ENCODE measurements around the gene ROCK2. TPM values are rescaled to one million over a fixed set of nuclear protein-coding genes. Genes with fewer than 3 reads are reported as not detected.
"Not testable (repeated sequence)": the region's sequence is repeated elsewhere in the genome, so short reads cannot be mapped to it uniquely, and the experiment has no call there.

The ROCK2 gene
- total RNA-seq, 2 experiments from 2014 or later: 14.4 to 16.7 TPM

- POLR2A ChIA-PET: no interaction called here
- intact Hi-C loops (cut with DNase I, micrococcal nuclease): no loop called here
- ATAC-seq: no peak
- H3K36me3 Mint-ChIP-seq (ENCODE audit: low read depth): peaks cover 7% of the 10 kb centered on the region
- H3K27ac Mint-ChIP-seq: no peak overlapping the region
- no peak overlapping the region for H3K4me3 Mint-ChIP-seq
- no peaks in the 10 kb centered on the region for H3K27me3 Mint-ChIP-seq
- H3K4me1 Mint-ChIP-seq: peaks cover 23% of the 10 kb centered on the region
- H3K9me3 Mint-ChIP-seq (ENCODE audit: low read depth): peaks cover 7% of the 10 kb centered on the region
- no peak for DNase-seq
- CTCF ChIA-PET: no interaction called here
These were observed 8.2 kb downstream of the ROCK2 start for GRCh38 chr2:11336189-11336588.

- POLR2A ChIA-PET: no interaction called here
- Mint-ChIP-seq H3K4me1 (peaks cover 8% of the 10 kb centered on the region), H3K36me3 (ENCODE audit: low read depth) (peaks cover 7% of the 10 kb centered on the region), H3K27me3 (no peaks in the 10 kb centered on the region), H3K9me3 (ENCODE audit: low read depth) (peaks cover 7% of the 10 kb centered on the region), H3K27ac (no peak overlapping the region), H3K4me3 (no peak overlapping the region)
- intact Hi-C loops (cut with DNase I, micrococcal nuclease): no loop called here
- no peak for ATAC-seq
- no peak for DNase-seq
- CTCF ChIA-PET: no interaction called here
These were observed 10.8 kb downstream of the ROCK2 start for GRCh38 chr2:11333427-11334183.

- ChIA-PET POLR2A (no interaction called here), CTCF (no interaction called here)
- intact Hi-C loops (cut with DNase I, micrococcal nuclease): no loop called here
- H3K4me3 Mint-ChIP-seq: no peak overlapping the region
- no peak overlapping the region for H3K27ac Mint-ChIP-seq
- DNase-seq (no peak), ATAC-seq (no peak)
- H3K9me3 Mint-ChIP-seq (ENCODE audit: low read depth): peaks cover 7% of the 10 kb centered on the region
- no peaks in the 10 kb centered on the region for H3K27me3 Mint-ChIP-seq
- peaks cover 7% of the 10 kb centered on the region for H3K36me3 Mint-ChIP-seq (ENCODE audit: low read depth)
- H3K4me1 Mint-ChIP-seq: peaks cover 10% of the 10 kb centered on the region
These were observed 11.8 kb downstream of the ROCK2 start for GRCh38 chr2:11332596-11332995.

- Mint-ChIP-seq H3K4me1 (peaks cover 6% of the 10 kb centered on the region), H3K36me3 (ENCODE audit: low read depth) (peaks cover 6% of the 10 kb centered on the region), H3K4me3 (no peak overlapping the region), H3K9me3 (ENCODE audit: low read depth) (peaks cover 6% of the 10 kb centered on the region), H3K27me3 (no peaks in the 10 kb centered on the region), H3K27ac (no peak overlapping the region)
- ATAC-seq (no peak), DNase-seq (no peak)
- CTCF ChIA-PET: interaction anchor here (1.1 kb wide), 1 partner anchor 14 kb away, joined by 3 read pairs; the partner anchor contains the start of gene ROCK2
- POLR2A ChIA-PET: no interaction called here
- intact Hi-C loops (cut with DNase I, micrococcal nuclease): no loop called here
These were observed 13.8 kb downstream of the ROCK2 start for GRCh38 chr2:11330457-11331142.

- Mint-ChIP-seq H3K27ac (no peak overlapping the region), H3K4me3 (no peak overlapping the region), H3K9me3 (ENCODE audit: low read depth) (peaks cover 6% of the 10 kb centered on the region), H3K4me1 (peaks cover 3% of the 10 kb centered on the region), H3K27me3 (no peaks in the 10 kb centered on the region), H3K36me3 (ENCODE audit: low read depth) (peaks cover 6% of the 10 kb centered on the region)
- ChIA-PET CTCF (interaction anchor here (0.5 kb wide), 1 partner anchor 998 kb away, joined by 3 read pairs; no protein-coding TSS in a partner anchor), POLR2A (no interaction called here)
- DNase-seq (no peak), ATAC-seq (no peak)
- intact Hi-C loops (cut with DNase I, micrococcal nuclease): no loop called here
These were observed 14.7 kb downstream of the ROCK2 start for GRCh38 chr2:11329776-11330175.

- CTCF ChIA-PET: interaction anchor here (1.0 kb wide), 1 partner anchor 9 kb away, joined by 3 read pairs; no protein-coding TSS in a partner anchor
These were observed 15.9 kb downstream of the ROCK2 start for GRCh38 chr2:11328522-11328921.

GRCh38 chr2:11327871-11328270, 16.6 kb downstream of the ROCK2 start:
- CTCF ChIA-PET: interaction anchor here (1.0 kb wide), 1 partner anchor 8 kb away, joined by 3 read pairs; no protein-coding TSS in a partner anchor
- Mint-ChIP-seq H3K27me3 (no peaks in the 10 kb centered on the region), H3K9me3 (ENCODE audit: low read depth) (peaks cover 3% of the 10 kb centered on the region), H3K27ac (no peak overlapping the region), H3K4me3 (no peak overlapping the region), H3K36me3 (ENCODE audit: low read depth) (peaks cover 3% of the 10 kb centered on the region), H3K4me1 (peaks cover 6% of the 10 kb centered on the region)
- intact Hi-C loops (cut with DNase I, micrococcal nuclease): no loop called here
- no peak for ATAC-seq
- DNase-seq: no peak
- POLR2A ChIA-PET: no interaction called here

More at GRCh38 chr2:11328522-11328921, 15.9 kb downstream of the ROCK2 start:
- H3K27ac Mint-ChIP-seq; H3K4me3 Mint-ChIP-seq; H3K27me3 Mint-ChIP-seq; H3K9me3 Mint-ChIP-seq (ENCODE audit: low read depth); ATAC-seq; intact Hi-C loops (cut with DNase I, micrococcal nuclease); H3K4me1 Mint-ChIP-seq; DNase-seq; POLR2A ChIA-PET; H3K36me3 Mint-ChIP-seq (ENCODE audit: low read depth): not testable (repeated sequence)

GRCh38 chr2:11326677-11327211, 17.7 kb downstream of the ROCK2 start:
- POLR2A ChIA-PET: no interaction called here
- peaks cover 9% of the 10 kb centered on the region for H3K4me1 Mint-ChIP-seq
- CTCF ChIA-PET: interaction anchor here (0.6 kb wide), 1 partner anchor 19 kb away, joined by 3 read pairs; no protein-coding TSS in a partner anchor

GRCh38 chr2:11325961-11326676, 18.3 kb downstream of the ROCK2 start:
- H3K4me1 Mint-ChIP-seq: peaks cover 9% of the 10 kb centered on the region
- CTCF ChIA-PET: no interaction called here
- intact Hi-C loops (cut with DNase I, micrococcal nuclease): no loop called here
- H3K36me3 Mint-ChIP-seq (ENCODE audit: low read depth): no peaks in the 10 kb centered on the region
- no peak for ATAC-seq
- no peaks in the 10 kb centered on the region for H3K27me3 Mint-ChIP-seq
- no peak overlapping the region for H3K27ac Mint-ChIP-seq
- no peak for DNase-seq
- no peaks in the 10 kb centered on the region for H3K9me3 Mint-ChIP-seq (ENCODE audit: low read depth)
- POLR2A ChIA-PET: no interaction called here
- no peak overlapping the region for H3K4me3 Mint-ChIP-seq

More at GRCh38 chr2:11326677-11327211, 17.7 kb downstream of the ROCK2 start:
- H3K27ac Mint-ChIP-seq: no peak overlapping the region
- no peak for ATAC-seq
- no peak for DNase-seq
- intact Hi-C loops (cut with DNase I, micrococcal nuclease): no loop called here
- no peaks in the 10 kb centered on the region for H3K27me3 Mint-ChIP-seq
- H3K9me3 Mint-ChIP-seq (ENCODE audit: low read depth): no peaks in the 10 kb centered on the region
- no peak overlapping the region for H3K4me3 Mint-ChIP-seq
- no peaks in the 10 kb centered on the region for H3K36me3 Mint-ChIP-seq (ENCODE audit: low read depth)

GRCh38 chr2:11321847-11322246, 22.6 kb downstream of the ROCK2 start:
- Mint-ChIP-seq H3K4me3 (no peak overlapping the region), H3K36me3 (ENCODE audit: low read depth) (peaks cover 6% of the 10 kb centered on the region), H3K4me1 (peaks cover 7% of the 10 kb centered on the region), H3K27ac (no peak overlapping the region), H3K9me3 (ENCODE audit: low read depth) (no peaks in the 10 kb centered on the region), H3K27me3 (no peaks in the 10 kb centered on the region)
- ATAC-seq (no peak), DNase-seq (no peak)
- intact Hi-C loops (cut with DNase I, micrococcal nuclease): no loop called here
- ChIA-PET CTCF (no interaction called here), POLR2A (no interaction called here)

- intact Hi-C loops (cut with DNase I, micrococcal nuclease): no loop called here
- H3K4me1 Mint-ChIP-seq: peaks cover 7% of the 10 kb centered on the region
These were observed 23.5 kb downstream of the ROCK2 start for GRCh38 chr2:11320698-11321492.

More at GRCh38 chr2:11320698-11321492, 23.5 kb downstream of the ROCK2 start:
- ATAC-seq: no peak
- POLR2A ChIA-PET: no interaction called here
- CTCF ChIA-PET: no interaction called here
- no peak overlapping the region for H3K4me3 Mint-ChIP-seq
- no peaks in the 10 kb centered on the region for H3K27me3 Mint-ChIP-seq
- no peaks in the 10 kb centered on the region for H3K9me3 Mint-ChIP-seq (ENCODE audit: low read depth)
- peaks cover 6% of the 10 kb centered on the region for H3K36me3 Mint-ChIP-seq (ENCODE audit: low read depth)
- no peak overlapping the region for H3K27ac Mint-ChIP-seq
- DNase-seq: no peak

Measured in activated CD4-positive, alpha-beta T cell treated with anti-CD3 and anti-CD28 coated beads for 36 hours (primary cell).